Right atrium auricular region (tissue), 2 donors: ENCODE results near the gene LYRM7. TPM values are rescaled to one million over a fixed set of nuclear protein-coding genes. Genes with fewer than 3 reads are reported as not detected.

Experiments
- DNase-seq: peaks from one replicate; pipeline ENCODE4 v3.0.0-alpha.2; 2019; ENCODE audit warnings: low spot score
- H3K27ac ChIP-seq, 2 donors: fragments of 200-600 bp; sonication (generic); 1 replicate in 1 of 2; 2 replicates in 1 of 2; pipeline ENCODE4 v1.5.1; 2016 to 2019
- H3K27me3 ChIP-seq, 2 donors: fragments of 200-600 bp; sonication (generic); one replicate each; pipeline versions ENCODE4 v1.5.1 to v1.6.0; 2017 to 2019
- H3K36me3 ChIP-seq: fragments of 200-600 bp; sonication (generic); one replicate; pipeline ENCODE4 v1.5.1; 2016
- H3K4me1 ChIP-seq, 2 donors: fragments of 200-600 bp; sonication (generic); one replicate each; pipeline versions ENCODE4 v1.5.1 to v1.6.0; 2017 to 2019
- H3K4me3 ChIP-seq, 2 donors: fragments of 200-600 bp; sonication (generic); 1 replicate in 1 of 2; 2 replicates in 1 of 2; pipeline ENCODE4 v1.5.1; 2017 to 2019; ENCODE audit warnings: mild to moderate bottlenecking in 1 of 2, moderate library complexity in 1 of 2
- H3K9me3 ChIP-seq, 2 donors: fragments of 200-600 bp; sonication (generic); one replicate each; pipeline ENCODE4 v1.5.1; 2019
- CTCF ChIP-seq, 2 donors: fragments of 200-600 bp; sonication (generic); IDR thresholded peaks; one replicate each; pipeline ENCODE4 v1.5.1; 2019; ENCODE audit warnings: antibody characterized with exemption in 2 of 2
- total RNA-seq, 2 donors: library from RNA; depleted of rRNA; stranded (reverse); fragments of >200 nt; gene quantifications; one replicate each; pipeline ENCODE4 v1.1.0, GENCODE V29; 2016

The LYRM7 gene
- total RNA-seq, 2 donors from 2014 or later = 7.5 to 30.7 TPM

GRCh38 chr5:131198625-131199024, 27.9 kb downstream of the LYRM7 start:
- H3K4me1 ChIP-seq = no peaks in the 10 kb centered on the region
- no peak overlapping the region for H3K27ac ChIP-seq
- no peaks in the 10 kb centered on the region for H3K27me3 ChIP-seq
- no peak for TF ChIP-seq CTCF (IDR thresholded peaks at IDR 0.05)
- no peak overlapping the region for H3K4me3 ChIP-seq
- no peak for DNase-seq
- H3K36me3 ChIP-seq = peaks cover 4% of the 10 kb centered on the region
- no peaks in the 10 kb centered on the region for H3K9me3 ChIP-seq

- no peaks in the 10 kb centered on the region for H3K27me3 ChIP-seq
- no peaks in the 10 kb centered on the region for H3K9me3 ChIP-seq
- no peak overlapping the region for H3K4me3 ChIP-seq
- H3K27ac ChIP-seq = no peak overlapping the region
- DNase-seq = no peak
- H3K36me3 ChIP-seq = peaks cover 4% of the 10 kb centered on the region
- no peak for TF ChIP-seq CTCF (IDR thresholded peaks at IDR 0.05)
- H3K4me1 ChIP-seq = no peaks in the 10 kb centered on the region
Measured at GRCh38 chr5:131200560-131200959, 29.8 kb downstream of the LYRM7 start.

- Histone ChIP-seq H3K27ac (no peak overlapping the region), H3K9me3 (no peaks in the 10 kb centered on the region), H3K4me1 (no peaks in the 10 kb centered on the region), H3K27me3 (no peaks in the 10 kb centered on the region), H3K4me3 (no peak overlapping the region), H3K36me3 (peaks cover 4% of the 10 kb centered on the region)
- DNase-seq = no peak
- no peak for TF ChIP-seq CTCF (IDR thresholded peaks at IDR 0.05)
Measured at GRCh38 chr5:131204964-131205363, 34.2 kb downstream of the LYRM7 start.

GRCh38 chr5:131206061-131206460, 35.3 kb downstream of the LYRM7 start:
- TF ChIP-seq CTCF (IDR thresholded peaks at IDR 0.05) = no peak
- no peaks in the 10 kb centered on the region for H3K27me3 ChIP-seq
- H3K9me3 ChIP-seq = no peaks in the 10 kb centered on the region
- H3K4me1 ChIP-seq = no peaks in the 10 kb centered on the region
- no peak overlapping the region for H3K27ac ChIP-seq
- no peak overlapping the region for H3K4me3 ChIP-seq
- H3K36me3 ChIP-seq = peaks cover 4% of the 10 kb centered on the region
- DNase-seq = no peak

GRCh38 chr5:131206772-131207171, 36.0 kb downstream of the LYRM7 start:
- no peak overlapping the region for H3K27ac ChIP-seq
- TF ChIP-seq CTCF (IDR thresholded peaks at IDR 0.05) = no peak

GRCh38 chr5:131209175-131209505, 38.4 kb downstream of the LYRM7 start:
- Histone ChIP-seq H3K36me3 (no peaks in the 10 kb centered on the region), H3K4me3 (no peak overlapping the region), H3K27me3 (no peaks in the 10 kb centered on the region), H3K4me1 (no peaks in the 10 kb centered on the region), H3K27ac (no peak overlapping the region), H3K9me3 (no peaks in the 10 kb centered on the region)
- DNase-seq = no peak
- no peak for TF ChIP-seq CTCF (IDR thresholded peaks at IDR 0.05)

More at GRCh38 chr5:131206772-131207171, 36.0 kb downstream of the LYRM7 start:
- Histone ChIP-seq H3K9me3 (no peaks in the 10 kb centered on the region), H3K27me3 (no peaks in the 10 kb centered on the region), H3K4me1 (no peaks in the 10 kb centered on the region), H3K36me3 (peaks cover 3% of the 10 kb centered on the region), H3K4me3 (no peak overlapping the region)
- DNase-seq = no peak
